WTC11 (cell line): Measurements from ENCODE around the gene TCAF1. TPM values are rescaled to one million over a fixed set of nuclear protein-coding genes. Genes with fewer than 3 reads are reported as not detected.

Experiments
- ATAC-seq: fragments of 200-7000 bp; cut with Tn5 transposase; 2 replicates; pipeline ENCODE4 v1.10.0; 2021; ENCODE audit warnings: mild to moderate bottlenecking, moderate library complexity
- CTCF ChIA-PET: fragments of 300-600 bp; sonication (Branson Sonifier 250); formaldehyde crosslinking; loops from one replicate; lab custom pipeline; 2021; ENCODE audit warnings: antibody characterized with exemption; lab: Charles Lee
- POLR2A ChIA-PET: fragments of 350-600 bp; sonication (Branson Sonifier 250); formaldehyde crosslinking; loops from one replicate; lab custom pipeline; 2021; ENCODE audit warnings: antibody characterized with exemption; lab: Charles Lee
- DNase-seq: peaks from one replicate; pipeline ENCODE4 v3.0.0; 2021; ENCODE audit warnings: low spot score
- H3K27ac Mint-ChIP-seq: 2 replicates; pipeline ENCODE4 v1.8.0; 2021; ENCODE audit warnings: mixed read lengths
- H3K27me3 Mint-ChIP-seq: 2 replicates; pipeline ENCODE4 v1.8.0; 2021; ENCODE audit warnings: low read depth, mild to moderate bottlenecking, moderate library complexity, mixed read lengths
- H3K36me3 Mint-ChIP-seq: 2 replicates; pipeline ENCODE4 v1.8.0; 2021; ENCODE audit warnings: mixed read lengths
- H3K4me1 Mint-ChIP-seq: 2 replicates; pipeline ENCODE4 v1.8.0; 2022; ENCODE audit warnings: mixed read lengths
- H3K4me3 Mint-ChIP-seq: 2 replicates; pipeline ENCODE4 v1.8.0; 2021; ENCODE audit warnings: mild to moderate bottlenecking, moderate library complexity, mixed read lengths
- H3K9me3 Mint-ChIP-seq: 2 replicates; pipeline ENCODE4 v1.8.0; 2021; ENCODE audit warnings: mixed read lengths
- ATF6 ChIP-seq: sonication (generic); formaldehyde crosslinking; IDR thresholded peaks from 2 replicates; pipeline ENCODE4 v1.8.1; 2023; ENCODE audit warnings: mild to moderate bottlenecking, missing genetic modification reagents
- GTF2I ChIP-seq: fragments of 250-450 bp; sonication (Bioruptor Pico); conservative IDR thresholded peaks from 2 replicates; pipeline ENCODE4 v1.4.0; 2021; ENCODE audit warnings: mild to moderate bottlenecking
- IRF2 ChIP-seq: sonication (generic); formaldehyde crosslinking; IDR thresholded peaks from 2 replicates; pipeline ENCODE4 v1.8.0; 2022; ENCODE audit warnings: low read depth, missing genetic modification reagents, borderline replicate concordance
- MXD4 ChIP-seq: fragments of 250-450 bp; sonication (Bioruptor Pico); IDR thresholded peaks from 2 replicates; pipeline ENCODE4 v1.8.0; 2021; ENCODE audit warnings: mild to moderate bottlenecking, moderate library complexity, borderline replicate concordance
- NR3C1 ChIP-seq: sonication (generic); formaldehyde crosslinking; conservative IDR thresholded peaks from 2 replicates; pipeline ENCODE4 v1.8.1; 2023; ENCODE audit warnings: low read depth, mild to moderate bottlenecking, missing genetic modification reagents
- PREB ChIP-seq: sonication (generic); formaldehyde crosslinking; IDR thresholded peaks from 2 replicates; pipeline ENCODE4 v1.8.1; 2022; ENCODE audit warnings: mild to moderate bottlenecking, missing genetic modification reagents, moderate library complexity, borderline replicate concordance
- PRRX2 ChIP-seq: fragments of 250-450 bp; sonication (Bioruptor Pico); IDR thresholded peaks from 2 replicates; pipeline ENCODE4 v1.8.0; 2021; ENCODE audit warnings: mild to moderate bottlenecking
- TCF7 ChIP-seq: sonication (generic); formaldehyde crosslinking; IDR thresholded peaks from 2 replicates; pipeline ENCODE4 v1.8.0; 2022; ENCODE audit warnings: mild to moderate bottlenecking, low read depth, missing genetic modification reagents, moderate library complexity
- TEAD4 ChIP-seq: sonication (generic); formaldehyde crosslinking; IDR thresholded peaks from 2 replicates; pipeline ENCODE4 v1.8.0; 2022; ENCODE audit warnings: mild to moderate bottlenecking, missing genetic modification reagents
- ZNF121 ChIP-seq: sonication (generic); formaldehyde crosslinking; IDR thresholded peaks from 2 replicates; pipeline ENCODE4 v1.8.0; 2023; ENCODE audit warnings: missing genetic modification reagents
- ZNF263 ChIP-seq: sonication (generic); formaldehyde crosslinking; IDR thresholded peaks from 2 replicates; pipeline ENCODE4 v1.8.1; 2022; ENCODE audit warnings: low read depth, mild to moderate bottlenecking, moderate library complexity, missing genetic modification reagents
- ZNF396 ChIP-seq: fragments of 250-450 bp; sonication (Bioruptor Pico); IDR thresholded peaks from 2 replicates; pipeline ENCODE4 v1.8.0; 2021; ENCODE audit warnings: mild to moderate bottlenecking, moderate library complexity, borderline replicate concordance
- ZNF532 ChIP-seq: fragments of 250-450 bp; sonication (Bioruptor Pico); IDR thresholded peaks from 2 replicates; pipeline ENCODE4 v1.9.0; 2021; ENCODE audit warnings: mild to moderate bottlenecking, borderline replicate concordance
- total RNA-seq: library from RNA; stranded (reverse); gene quantifications from 3 replicates; pipeline ENCODE4 v1.2.3, GENCODE V29; 2021
- TF ChIP-seq, protein P1 (sequence below): sonication (generic); formaldehyde crosslinking; IDR thresholded peaks from 2 replicates; pipeline ENCODE4 v1.8.1; 2023; ENCODE audit warnings: mild to moderate bottlenecking, moderate library complexity, missing genetic modification reagents
- TF ChIP-seq, protein P2 (sequence below): sonication (generic); formaldehyde crosslinking; IDR thresholded peaks from 2 replicates; pipeline ENCODE4 v1.8.1; 2023; ENCODE audit warnings: mild to moderate bottlenecking, missing genetic modification reagents
- TF ChIP-seq, protein P3 (sequence below): sonication (generic); formaldehyde crosslinking; IDR thresholded peaks from 2 replicates; pipeline ENCODE4 v1.8.1; 2023; ENCODE audit warnings: mild to moderate bottlenecking, missing genetic modification reagents, moderate library complexity
- TF ChIP-seq, protein P4 (sequence below): sonication (generic); formaldehyde crosslinking; IDR thresholded peaks from 2 replicates; pipeline ENCODE4 v1.8.0; 2022; ENCODE audit warnings: missing genetic modification reagents
- TF ChIP-seq, protein P5 (sequence below): sonication (generic); formaldehyde crosslinking; IDR thresholded peaks from 2 replicates; pipeline ENCODE4 v1.8.0; 2022; ENCODE audit warnings: mild to moderate bottlenecking, missing genetic modification reagents

Gene TCAF1
- total RNA-seq, 1 experiment from 2014 or later: 52.7 TPM

DNA sequence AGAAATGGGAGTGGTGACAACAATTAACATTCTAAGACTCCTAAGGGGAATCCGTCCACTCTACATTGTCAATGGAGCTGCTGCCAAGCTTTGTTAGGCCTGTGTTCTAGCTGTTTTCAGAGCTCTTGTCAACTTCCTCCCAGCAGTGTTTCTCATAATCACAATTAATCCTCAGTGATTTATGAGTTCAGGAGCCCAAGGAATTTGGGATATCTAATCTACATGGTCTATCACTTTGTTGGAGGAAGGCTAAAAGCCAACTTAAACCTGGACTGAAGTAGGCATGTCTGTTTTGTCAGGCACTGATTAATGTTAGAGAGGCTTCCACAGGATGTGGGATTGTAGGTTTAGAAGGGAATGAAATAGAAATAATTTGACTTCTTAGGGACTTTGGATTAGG, 22.9 kb upstream of the TCAF1 start (continued):
- TF ChIP-seq, protein P1, sequence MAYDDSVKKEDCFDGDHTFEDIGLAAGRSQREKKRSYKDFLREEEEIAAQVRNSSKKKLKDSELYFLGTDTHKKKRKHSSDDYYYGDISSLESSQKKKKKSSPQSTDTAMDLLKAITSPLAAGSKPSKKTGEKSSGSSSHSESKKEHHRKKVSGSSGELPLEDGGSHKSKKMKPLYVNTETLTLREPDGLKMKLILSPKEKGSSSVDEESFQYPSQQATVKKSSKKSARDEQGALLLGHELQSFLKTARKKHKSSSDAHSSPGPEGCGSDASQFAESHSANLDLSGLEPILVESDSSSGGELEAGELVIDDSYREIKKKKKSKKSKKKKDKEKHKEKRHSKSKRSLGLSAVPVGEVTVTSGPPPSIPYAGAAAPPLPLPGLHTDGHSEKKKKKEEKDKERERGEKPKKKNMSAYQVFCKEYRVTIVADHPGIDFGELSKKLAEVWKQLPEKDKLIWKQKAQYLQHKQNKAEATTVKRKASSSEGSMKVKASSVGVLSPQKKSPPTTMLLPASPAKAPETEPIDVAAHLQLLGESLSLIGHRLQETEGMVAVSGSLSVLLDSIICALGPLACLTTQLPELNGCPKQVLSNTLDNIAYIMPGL (CRISPR knock-in tag): no peak
- no peak for TF ChIP-seq MXD4 (CRISPR knock-in tag)

DNA sequence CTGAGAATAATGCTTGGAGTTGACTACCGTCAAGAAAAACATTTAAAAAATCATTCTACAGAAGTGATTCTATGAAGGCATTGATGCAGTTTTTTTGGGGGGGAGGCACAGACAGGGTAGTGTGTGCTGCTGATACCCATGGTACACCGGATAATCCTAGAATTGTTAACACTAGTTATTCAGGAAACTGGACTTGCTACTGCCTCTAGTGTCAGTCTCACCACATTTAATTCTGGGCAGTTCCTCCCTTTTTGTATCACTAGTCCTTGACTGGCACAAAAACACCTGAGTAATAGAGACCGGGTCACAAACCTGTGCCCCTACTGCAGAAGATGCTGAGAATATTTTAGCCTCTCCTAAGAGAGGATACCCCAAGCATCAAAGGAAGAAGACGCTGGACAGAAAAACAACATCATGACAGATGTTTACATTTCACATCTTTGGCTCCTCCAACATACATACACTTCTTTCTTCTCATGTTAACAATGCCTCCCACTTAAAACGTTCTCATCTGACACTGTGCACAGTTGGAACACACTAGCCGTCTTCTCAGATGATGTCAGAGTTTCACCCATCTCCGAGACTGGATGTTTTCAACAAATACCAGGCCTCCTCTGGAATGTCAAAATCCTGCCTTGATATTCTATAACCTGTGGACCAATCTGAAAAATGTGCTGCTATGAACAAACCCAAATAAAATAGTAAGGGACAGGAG, 13.1 kb upstream of the TCAF1 start:
- ChIA-PET POLR2A (no interaction called here), CTCF (interaction anchor here (1.0 kb wide), 1 partner anchor 13 kb away, joined by 3 read pairs; the partner anchor contains the start of gene TCAF1)
- no peak overlapping the region for H3K4me3 Mint-ChIP-seq
- H3K36me3 Mint-ChIP-seq: no peaks in the 10 kb centered on the region
- H3K4me1 Mint-ChIP-seq: no peaks in the 10 kb centered on the region
- no peak overlapping the region for H3K27ac Mint-ChIP-seq
- H3K9me3 Mint-ChIP-seq: peaks cover 10% of the 10 kb centered on the region
- no peaks in the 10 kb centered on the region for H3K27me3 Mint-ChIP-seq
- ATAC-seq: no peak
- DNase-seq: no peak
- no peak for TF ChIP-seq PRRX2 (CRISPR knock-in tag)
- TF ChIP-seq ZNF396 (CRISPR knock-in tag): no peak
- TF ChIP-seq IRF2 (CRISPR knock-in tag): no peak
- no peak for TF ChIP-seq ZNF532 (CRISPR knock-in tag)
- no peak for TF ChIP-seq ZNF121 (CRISPR knock-in tag)
- no peak for TF ChIP-seq MXD4 (CRISPR knock-in tag)
- TF ChIP-seq TEAD4: no peak
- no peak for TF ChIP-seq NR3C1 (CRISPR knock-in tag)
- TF ChIP-seq, protein P2, sequence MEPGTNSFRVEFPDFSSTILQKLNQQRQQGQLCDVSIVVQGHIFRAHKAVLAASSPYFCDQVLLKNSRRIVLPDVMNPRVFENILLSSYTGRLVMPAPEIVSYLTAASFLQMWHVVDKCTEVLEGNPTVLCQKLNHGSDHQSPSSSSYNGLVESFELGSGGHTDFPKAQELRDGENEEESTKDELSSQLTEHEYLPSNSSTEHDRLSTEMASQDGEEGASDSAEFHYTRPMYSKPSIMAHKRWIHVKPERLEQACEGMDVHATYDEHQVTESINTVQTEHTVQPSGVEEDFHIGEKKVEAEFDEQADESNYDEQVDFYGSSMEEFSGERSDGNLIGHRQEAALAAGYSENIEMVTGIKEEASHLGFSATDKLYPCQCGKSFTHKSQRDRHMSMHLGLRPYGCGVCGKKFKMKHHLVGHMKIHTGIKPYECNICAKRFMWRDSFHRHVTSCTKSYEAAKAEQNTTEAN (CRISPR knock-in tag): no peak
- TF ChIP-seq ATF6 (CRISPR knock-in tag): no peak
- TF ChIP-seq, protein P3, sequence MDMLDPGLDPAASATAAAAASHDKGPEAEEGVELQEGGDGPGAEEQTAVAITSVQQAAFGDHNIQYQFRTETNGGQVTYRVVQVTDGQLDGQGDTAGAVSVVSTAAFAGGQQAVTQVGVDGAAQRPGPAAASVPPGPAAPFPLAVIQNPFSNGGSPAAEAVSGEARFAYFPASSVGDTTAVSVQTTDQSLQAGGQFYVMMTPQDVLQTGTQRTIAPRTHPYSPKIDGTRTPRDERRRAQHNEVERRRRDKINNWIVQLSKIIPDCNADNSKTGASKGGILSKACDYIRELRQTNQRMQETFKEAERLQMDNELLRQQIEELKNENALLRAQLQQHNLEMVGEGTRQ (CRISPR knock-in tag): no peak
- TF ChIP-seq, protein P4, sequence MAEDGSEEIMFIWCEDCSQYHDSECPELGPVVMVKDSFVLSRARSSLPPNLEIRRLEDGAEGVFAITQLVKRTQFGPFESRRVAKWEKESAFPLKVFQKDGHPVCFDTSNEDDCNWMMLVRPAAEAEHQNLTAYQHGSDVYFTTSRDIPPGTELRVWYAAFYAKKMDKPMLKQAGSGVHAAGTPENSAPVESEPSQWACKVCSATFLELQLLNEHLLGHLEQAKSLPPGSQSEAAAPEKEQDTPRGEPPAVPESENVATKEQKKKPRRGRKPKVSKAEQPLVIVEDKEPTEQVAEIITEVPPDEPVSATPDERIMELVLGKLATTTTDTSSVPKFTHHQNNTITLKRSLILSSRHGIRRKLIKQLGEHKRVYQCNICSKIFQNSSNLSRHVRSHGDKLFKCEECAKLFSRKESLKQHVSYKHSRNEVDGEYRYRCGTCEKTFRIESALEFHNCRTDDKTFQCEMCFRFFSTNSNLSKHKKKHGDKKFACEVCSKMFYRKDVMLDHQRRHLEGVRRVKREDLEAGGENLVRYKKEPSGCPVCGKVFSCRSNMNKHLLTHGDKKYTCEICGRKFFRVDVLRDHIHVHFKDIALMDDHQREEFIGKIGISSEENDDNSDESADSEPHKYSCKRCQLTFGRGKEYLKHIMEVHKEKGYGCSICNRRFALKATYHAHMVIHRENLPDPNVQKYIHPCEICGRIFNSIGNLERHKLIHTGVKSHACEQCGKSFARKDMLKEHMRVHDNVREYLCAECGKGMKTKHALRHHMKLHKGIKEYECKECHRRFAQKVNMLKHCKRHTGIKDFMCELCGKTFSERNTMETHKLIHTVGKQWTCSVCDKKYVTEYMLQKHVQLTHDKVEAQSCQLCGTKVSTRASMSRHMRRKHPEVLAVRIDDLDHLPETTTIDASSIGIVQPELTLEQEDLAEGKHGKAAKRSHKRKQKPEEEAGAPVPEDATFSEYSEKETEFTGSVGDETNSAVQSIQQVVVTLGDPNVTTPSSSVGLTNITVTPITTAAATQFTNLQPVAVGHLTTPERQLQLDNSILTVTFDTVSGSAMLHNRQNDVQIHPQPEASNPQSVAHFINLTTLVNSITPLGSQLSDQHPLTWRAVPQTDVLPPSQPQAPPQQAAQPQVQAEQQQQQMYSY: no peak
- TF ChIP-seq GTF2I (CRISPR knock-in tag): no peak
- no peak for TF ChIP-seq PREB (CRISPR knock-in tag)
- TF ChIP-seq, protein P5, sequence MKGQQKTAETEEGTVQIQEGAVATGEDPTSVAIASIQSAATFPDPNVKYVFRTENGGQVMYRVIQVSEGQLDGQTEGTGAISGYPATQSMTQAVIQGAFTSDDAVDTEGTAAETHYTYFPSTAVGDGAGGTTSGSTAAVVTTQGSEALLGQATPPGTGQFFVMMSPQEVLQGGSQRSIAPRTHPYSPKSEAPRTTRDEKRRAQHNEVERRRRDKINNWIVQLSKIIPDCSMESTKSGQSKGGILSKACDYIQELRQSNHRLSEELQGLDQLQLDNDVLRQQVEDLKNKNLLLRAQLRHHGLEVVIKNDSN (CRISPR knock-in tag): no peak
- TF ChIP-seq TCF7 (CRISPR knock-in tag): no peak
- no peak for TF ChIP-seq ZNF263 (CRISPR knock-in tag)
